Measurements from ENCODE around the gene SDK1. TPM values are rescaled to one million over a fixed set of nuclear protein-coding genes. Genes with fewer than 3 reads are reported as not detected.
"Not testable (repeated sequence)": the region's sequence is repeated elsewhere in the genome, so short reads cannot be mapped to it uniquely, and the experiment has no call there.

SDK1 gene
- total RNA-seq, 4 donors from 2014 or later = 3.7 to 80.9 (median 13.1) TPM

- no peaks in the 10 kb centered on the region for H3K36me3 ChIP-seq
- no peaks in the 10 kb centered on the region for H3K9me3 ChIP-seq
- no peak overlapping the region for H3K27ac ChIP-seq
- TF ChIP-seq, protein P1, sequence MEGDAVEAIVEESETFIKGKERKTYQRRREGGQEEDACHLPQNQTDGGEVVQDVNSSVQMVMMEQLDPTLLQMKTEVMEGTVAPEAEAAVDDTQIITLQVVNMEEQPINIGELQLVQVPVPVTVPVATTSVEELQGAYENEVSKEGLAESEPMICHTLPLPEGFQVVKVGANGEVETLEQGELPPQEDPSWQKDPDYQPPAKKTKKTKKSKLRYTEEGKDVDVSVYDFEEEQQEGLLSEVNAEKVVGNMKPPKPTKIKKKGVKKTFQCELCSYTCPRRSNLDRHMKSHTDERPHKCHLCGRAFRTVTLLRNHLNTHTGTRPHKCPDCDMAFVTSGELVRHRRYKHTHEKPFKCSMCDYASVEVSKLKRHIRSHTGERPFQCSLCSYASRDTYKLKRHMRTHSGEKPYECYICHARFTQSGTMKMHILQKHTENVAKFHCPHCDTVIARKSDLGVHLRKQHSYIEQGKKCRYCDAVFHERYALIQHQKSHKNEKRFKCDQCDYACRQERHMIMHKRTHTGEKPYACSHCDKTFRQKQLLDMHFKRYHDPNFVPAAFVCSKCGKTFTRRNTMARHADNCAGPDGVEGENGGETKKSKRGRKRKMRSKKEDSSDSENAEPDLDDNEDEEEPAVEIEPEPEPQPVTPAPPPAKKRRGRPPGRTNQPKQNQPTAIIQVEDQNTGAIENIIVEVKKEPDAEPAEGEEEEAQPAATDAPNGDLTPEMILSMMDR (IDR thresholded peaks at IDR 0.05) = no peak
- no peak for DNase-seq
- H3K27me3 ChIP-seq = no peaks in the 10 kb centered on the region
- H3K4me1 ChIP-seq = no peaks in the 10 kb centered on the region
- H3K4me3 ChIP-seq = no peak overlapping the region
Measured at GRCh38 chr7:4236389-4236788, 935.3 kb downstream of the SDK1 start.

DNA sequence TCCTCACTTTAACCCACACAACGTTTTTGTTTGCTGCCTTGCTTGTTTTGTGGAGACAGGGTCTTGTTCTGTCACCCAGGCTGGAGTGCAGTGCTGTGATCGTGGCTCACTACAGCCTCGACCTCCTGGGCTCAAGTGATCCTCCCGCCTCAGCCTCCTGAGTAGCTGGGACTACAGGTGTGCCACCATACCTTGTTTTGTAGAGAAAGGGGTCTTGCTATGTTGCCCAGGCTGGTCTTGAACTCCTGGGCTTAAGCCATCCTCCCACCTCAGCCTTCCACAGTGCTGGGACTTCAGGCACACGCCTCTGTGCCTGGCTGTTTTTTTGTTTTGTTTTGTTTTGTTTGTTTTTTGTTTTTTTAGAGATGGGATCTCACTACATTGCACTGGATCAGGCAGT, 935.8 kb downstream of the SDK1 start:
- H3K4me3 ChIP-seq, H3K4me1 ChIP-seq, H3K9me3 ChIP-seq, H3K27me3 ChIP-seq, DNase-seq, H3K27ac ChIP-seq, H3K36me3 ChIP-seq: not testable (repeated sequence)

- Histone ChIP-seq H3K9me3 (no peaks in the 10 kb centered on the region), H3K4me1 (no peaks in the 10 kb centered on the region), H3K4me3 (no peak overlapping the region), H3K27me3 (no peaks in the 10 kb centered on the region), H3K27ac (no peak overlapping the region), H3K36me3 (no peaks in the 10 kb centered on the region)
- no peak for TF ChIP-seq POLR2A (IDR thresholded peaks at IDR 0.05)
- TF ChIP-seq, protein P1 (IDR thresholded peaks at IDR 0.05) = no peak
- no peak for DNase-seq
Measured at GRCh38 chr7:4237296-4238235, 936.5 kb downstream of the SDK1 start.

- H3K4me1 ChIP-seq = no peaks in the 10 kb centered on the region
- no peaks in the 10 kb centered on the region for H3K36me3 ChIP-seq
- H3K4me3 ChIP-seq = no peak overlapping the region
- no peak overlapping the region for H3K27ac ChIP-seq
- H3K9me3 ChIP-seq = no peaks in the 10 kb centered on the region
- TF ChIP-seq POLR2A (IDR thresholded peaks at IDR 0.05) = no peak
- TF ChIP-seq, protein P1 (IDR thresholded peaks at IDR 0.05) = no peak
- H3K27me3 ChIP-seq = no peaks in the 10 kb centered on the region
- DNase-seq = no peak
Measured at GRCh38 chr7:4238861-4239260, 937.8 kb downstream of the SDK1 start.

DNA sequence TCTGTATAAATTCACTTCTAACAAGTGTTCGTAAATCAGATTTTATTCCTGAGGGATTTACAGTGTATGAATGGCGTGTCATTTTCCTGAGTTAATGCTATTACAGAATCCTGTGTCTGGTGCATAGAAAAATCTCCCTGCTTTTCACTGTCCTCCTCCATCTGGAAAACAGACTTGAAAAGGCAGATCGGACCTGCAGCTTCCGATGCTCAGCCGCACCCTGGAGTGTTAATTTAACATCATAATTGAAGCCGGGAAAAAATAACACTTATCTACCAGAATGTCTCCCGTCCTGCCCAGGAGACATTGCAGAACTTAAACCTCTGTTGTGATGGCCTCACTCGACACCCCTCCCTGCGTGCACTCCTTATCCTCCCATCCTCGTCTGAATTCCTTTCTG, 939.0 kb downstream of the SDK1 start:
- Histone ChIP-seq H3K36me3 (no peaks in the 10 kb centered on the region), H3K4me1 (no peaks in the 10 kb centered on the region), H3K27me3 (no peaks in the 10 kb centered on the region), H3K4me3 (no peak overlapping the region), H3K9me3 (peaks cover 0 to 6% (median 3%) of the 10 kb centered on the region in 4 donors), H3K27ac (no peak overlapping the region)
- no peak for TF ChIP-seq POLR2A (IDR thresholded peaks at IDR 0.05)
- TF ChIP-seq, protein P1 (IDR thresholded peaks at IDR 0.05) = no peak
- no peak for DNase-seq

DNA sequence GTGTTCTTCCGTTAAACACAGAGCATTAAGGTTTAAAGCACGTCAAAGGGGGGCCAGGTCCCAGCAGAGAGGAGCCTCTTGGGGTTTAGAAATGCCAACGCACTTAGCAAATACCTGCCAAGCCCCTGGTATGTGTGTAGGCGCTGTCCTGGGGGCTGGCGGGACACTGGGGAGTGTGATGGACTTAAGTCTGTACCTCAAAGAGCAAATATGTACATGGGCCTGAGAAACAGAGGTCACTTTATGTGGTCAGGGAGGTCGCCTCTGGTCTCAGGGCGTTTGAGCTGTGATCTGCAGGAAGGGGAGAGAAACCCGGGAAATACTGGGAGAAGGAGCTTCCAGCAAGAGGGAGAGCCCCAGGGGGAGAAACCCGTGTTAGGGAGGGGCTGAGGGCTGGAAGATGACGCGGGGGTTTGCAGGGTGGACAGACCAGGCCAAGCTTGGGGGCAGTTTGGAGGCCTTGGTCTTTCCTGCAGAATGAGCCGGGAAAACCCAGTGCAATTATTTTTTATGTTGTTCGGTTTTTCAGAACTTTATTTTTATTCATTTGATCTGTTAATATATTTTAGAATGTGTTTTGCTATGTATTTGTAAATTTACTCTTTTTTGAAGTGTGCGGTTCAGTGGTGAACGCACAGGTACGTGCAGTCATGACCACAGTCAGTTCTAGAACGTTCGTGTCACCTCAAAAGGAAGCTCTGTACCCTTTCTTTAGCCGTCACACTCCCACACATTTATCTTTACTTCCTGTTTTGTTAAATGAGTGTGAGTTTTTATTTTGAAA, 939.7 kb downstream of the SDK1 start:
- Histone ChIP-seq H3K4me3 (no peak overlapping the region), H3K36me3 (no peaks in the 10 kb centered on the region), H3K27ac (no peak overlapping the region), H3K4me1 (no peaks in the 10 kb centered on the region), H3K9me3 (peaks cover 0 to 6% (median 3%) of the 10 kb centered on the region in 4 donors), H3K27me3 (no peaks in the 10 kb centered on the region)
- TF ChIP-seq, protein P1 (IDR thresholded peaks at IDR 0.05) = no peak
- no peak for TF ChIP-seq POLR2A (IDR thresholded peaks at IDR 0.05)
- no peak for DNase-seq
